Measurements from ENCODE around the gene PHACTR2.
"Not testable (repeated sequence)": the region's sequence is repeated elsewhere in the genome, so short reads cannot be mapped to it uniquely, and the experiment has no call there.

PHACTR2 gene

GRCh38 chr6:143766185-143766553, 88.4 kb downstream of the PHACTR2 start:
- no peak for DNase-seq (ENCODE audit: low spot score)

- DNase-seq (ENCODE audit: low spot score) = no peak
These were observed 89.7 kb downstream of the PHACTR2 start for GRCh38 chr6:143767433-143767832.

- no peak for DNase-seq (ENCODE audit: low spot score)
These were observed 94.6 kb downstream of the PHACTR2 start for GRCh38 chr6:143772116-143773086.

GRCh38 chr6:143773506-143774150, 95.9 kb downstream of the PHACTR2 start:
- no peak for DNase-seq (ENCODE audit: low spot score)

GRCh38 chr6:143774347-143774746, 96.6 kb downstream of the PHACTR2 start:
- DNase-seq (ENCODE audit: low spot score) = no peak

GRCh38 chr6:143775336-143775735, 97.6 kb downstream of the PHACTR2 start:
- no peak for DNase-seq (ENCODE audit: low spot score)

GRCh38 chr6:143778926-143779325, 101.2 kb downstream of the PHACTR2 start:
- DNase-seq (ENCODE audit: low spot score) = no peak

GRCh38 chr6:143782481-143782880, 104.7 kb downstream of the PHACTR2 start:
- no peak for DNase-seq (ENCODE audit: low spot score)

GRCh38 chr6:143783077-143783476, 105.3 kb downstream of the PHACTR2 start:
- no peak for DNase-seq (ENCODE audit: low spot score)

GRCh38 chr6:143784316-143784715, 106.6 kb downstream of the PHACTR2 start:
- no peak for DNase-seq (ENCODE audit: low spot score)

- not testable (repeated sequence) for DNase-seq (ENCODE audit: low spot score)
These were observed 108.6 kb downstream of the PHACTR2 start for GRCh38 chr6:143786371-143786770.

GRCh38 chr6:143792402-143793279, 114.9 kb downstream of the PHACTR2 start:
- no peak for DNase-seq (ENCODE audit: low spot score)

- DNase-seq (ENCODE audit: low spot score) = no peak
These were observed 115.5 kb downstream of the PHACTR2 start for GRCh38 chr6:143793280-143793619.

- DNase-seq (ENCODE audit: low spot score) = not testable (repeated sequence)
These were observed 118.8 kb downstream of the PHACTR2 start for GRCh38 chr6:143796551-143796950.

- not testable (repeated sequence) for DNase-seq (ENCODE audit: low spot score)
These were observed 120.7 kb downstream of the PHACTR2 start for GRCh38 chr6:143798487-143798886.

GRCh38 chr6:143802833-143803565, 125.2 kb downstream of the PHACTR2 start:
- DNase-seq (ENCODE audit: low spot score) = no peak

GRCh38 chr6:143803769-143804568, 126.2 kb downstream of the PHACTR2 start:
- no peak for DNase-seq (ENCODE audit: low spot score)

- no peak for DNase-seq (ENCODE audit: low spot score)
These were observed 127.1 kb downstream of the PHACTR2 start for GRCh38 chr6:143804835-143805239.

- no peak for DNase-seq (ENCODE audit: low spot score)
These were observed 128.7 kb downstream of the PHACTR2 start for GRCh38 chr6:143806282-143807102.

All from globus pallidus (tissue), 1 donor.